NCI-H524 treated with DMSO at 0.1 percent for 48 hours (cell line): ENCODE data around the gene STT3B.

Source experiments
- DNase-seq: peaks from one replicate; lab custom pipeline; 2025; lab: John Stamatoyannopoulos, UW

STT3B gene

GRCh38 chr3:31652296-31652695 lies 119.6 kb downstream of the STT3B start:
- DNase-seq, result no peak

GRCh38 chr3:31653464-31653863 lies 120.7 kb downstream of the STT3B start:
- DNase-seq, result no peak

DNA sequence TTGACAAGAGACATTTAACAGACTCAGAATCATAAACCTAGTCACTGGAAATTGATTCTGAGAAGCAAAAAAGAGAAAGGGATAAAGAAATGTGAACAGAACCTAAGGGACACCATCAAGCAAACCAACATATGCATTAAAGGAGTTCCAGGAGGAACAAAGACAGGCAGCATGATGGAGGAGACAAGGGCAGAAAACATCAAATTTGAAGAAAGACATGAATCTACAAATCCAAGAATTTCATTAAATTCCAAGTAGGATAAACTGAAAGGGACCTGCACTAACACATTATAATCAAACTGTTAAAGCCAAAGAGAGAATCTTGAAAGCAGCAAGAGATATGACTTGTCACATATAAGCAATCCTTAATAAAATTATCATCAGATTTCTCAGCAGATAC lies 122.3 kb downstream of the STT3B start:
- no peak for DNase-seq

GRCh38 chr3:31659246-31659645 lies 126.5 kb downstream of the STT3B start:
- DNase-seq, result no peak

- DNase-seq, result no peak
Measured at GRCh38 chr3:31661286-31661685, 128.6 kb downstream of the STT3B start.

GRCh38 chr3:31661993-31662670 lies 129.4 kb downstream of the STT3B start:
- DNase-seq, result no peak

DNA sequence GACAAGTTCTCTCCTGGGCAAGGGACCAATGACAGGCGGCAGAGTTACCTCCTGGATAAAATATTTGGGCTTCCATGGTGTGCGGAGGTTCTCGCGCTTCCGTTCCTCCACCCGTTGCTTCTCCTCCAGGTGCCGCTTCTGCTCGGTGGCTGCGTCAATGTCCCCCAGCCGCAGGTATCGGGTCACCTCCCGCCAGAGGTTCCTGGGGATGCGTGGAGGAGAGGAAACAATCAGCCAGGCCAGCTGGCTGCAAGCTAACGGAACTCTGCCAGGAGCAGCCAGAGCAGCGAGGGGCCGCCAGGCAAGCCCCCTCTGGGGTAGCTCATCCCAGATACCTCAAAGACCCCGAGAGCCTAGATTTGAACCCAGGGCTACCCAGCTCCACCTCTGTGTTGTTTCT lies 131.3 kb downstream of the STT3B start:
- no peak for DNase-seq

- no peak for DNase-seq
Measured at GRCh38 chr3:31667582-31667981, 134.9 kb downstream of the STT3B start.

DNA sequence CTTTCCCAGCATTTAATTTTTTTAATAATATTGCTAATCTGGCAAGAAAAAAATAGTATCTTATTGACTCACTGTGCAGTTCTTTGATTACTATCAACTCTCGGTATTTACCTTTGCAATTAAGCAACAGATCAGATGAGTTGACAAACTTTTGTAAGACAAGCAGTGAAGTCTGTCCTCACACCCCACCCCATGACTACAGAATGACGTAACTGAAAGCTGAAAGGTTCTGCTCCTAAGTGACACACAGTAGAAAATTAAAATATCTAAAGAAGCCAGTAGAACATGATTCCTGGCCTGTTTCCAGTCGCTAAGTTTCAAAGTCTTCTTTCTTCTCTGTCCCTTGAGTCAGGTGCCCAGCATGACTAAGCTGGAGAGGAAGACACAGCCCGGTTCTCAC lies 135.5 kb downstream of the STT3B start:
- no peak for DNase-seq

DNA sequence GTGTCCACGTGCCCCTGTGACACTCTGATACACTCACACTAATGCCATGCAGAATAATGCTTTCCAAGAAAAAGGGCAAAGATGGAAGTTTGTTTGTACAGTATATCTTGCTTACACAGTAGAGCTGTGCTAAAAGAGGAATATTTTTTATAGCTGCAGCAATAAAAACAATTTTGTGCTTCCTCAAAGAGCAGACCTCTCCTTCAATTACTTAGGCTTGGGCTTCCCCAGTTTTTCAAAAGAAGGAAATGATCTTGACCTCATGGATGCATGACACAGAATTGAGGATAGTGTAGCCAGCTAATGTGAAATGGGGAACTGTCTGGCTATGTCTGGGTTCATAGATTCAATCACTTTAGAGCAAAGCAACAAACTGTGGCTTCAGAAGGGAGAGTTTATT lies 137.4 kb downstream of the STT3B start:
- no peak for DNase-seq

GRCh38 chr3:31670722-31671121 lies 138.0 kb downstream of the STT3B start:
- DNase-seq, result no peak

DNA sequence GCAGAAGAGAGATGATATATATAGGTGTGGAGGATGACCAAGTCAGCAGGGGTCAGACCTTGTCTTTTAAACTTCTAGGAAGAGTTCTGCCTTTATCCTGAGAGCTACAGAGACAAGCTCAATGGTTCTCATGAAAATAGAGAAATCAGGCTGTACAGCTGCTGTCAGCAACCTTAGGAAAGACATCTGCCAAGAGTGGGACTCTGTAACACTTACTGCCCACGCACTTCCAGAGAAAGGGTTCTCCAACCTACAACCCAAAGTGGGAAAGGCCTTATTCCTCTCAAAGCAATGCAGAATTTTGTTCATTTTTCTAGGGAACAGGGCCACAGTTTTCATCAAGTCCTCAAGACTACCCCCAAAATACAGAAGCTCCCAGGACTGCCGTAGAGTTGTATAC lies 138.7 kb downstream of the STT3B start:
- no peak for DNase-seq

- DNase-seq, result no peak
Measured at GRCh38 chr3:31671976-31672375, 139.3 kb downstream of the STT3B start.

GRCh38 chr3:31673950-31674349 lies 141.2 kb downstream of the STT3B start:
- no peak for DNase-seq

GRCh38 chr3:31676556-31676955 lies 143.8 kb downstream of the STT3B start:
- DNase-seq, result no peak

DNA sequence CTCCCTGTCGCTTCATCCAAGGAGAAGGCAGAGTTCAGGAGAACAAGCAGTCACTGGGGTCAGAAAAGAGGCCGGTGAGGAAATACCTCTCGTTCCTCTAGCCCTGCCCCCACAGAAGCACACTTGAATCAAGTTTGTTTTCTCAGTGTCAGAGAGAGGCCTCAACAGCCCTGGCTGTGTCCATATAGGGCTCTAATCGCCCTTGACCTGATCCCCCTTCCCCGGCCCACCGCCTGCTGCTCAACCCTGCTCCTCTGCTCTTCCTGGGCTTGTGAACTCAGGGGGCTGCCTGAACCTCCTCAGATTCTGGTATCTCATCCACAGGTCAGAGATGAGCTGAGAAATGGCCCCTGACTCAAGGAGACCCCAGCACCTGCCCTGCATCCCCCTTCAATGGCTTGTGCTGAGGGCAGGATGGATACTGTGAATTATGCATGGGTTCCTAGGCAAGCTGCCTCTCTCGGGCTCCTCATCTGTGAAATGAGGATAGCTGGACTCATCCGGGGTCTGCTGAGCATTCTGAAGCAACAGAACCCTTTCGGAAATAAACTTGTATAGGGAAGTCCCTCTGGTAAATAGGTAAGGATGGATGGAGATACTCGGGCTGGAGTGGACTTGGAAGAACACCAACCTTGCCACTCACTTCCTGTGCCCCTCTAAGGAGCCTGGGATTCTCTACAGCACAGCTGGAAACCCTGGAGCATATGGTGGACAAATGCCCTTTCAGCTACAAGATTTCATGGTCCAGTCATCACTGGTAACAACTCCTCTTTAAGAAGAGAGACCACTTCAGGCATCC lies 147.5 kb downstream of the STT3B start:
- no peak for DNase-seq
